GM12872 (cell line): ENCODE results near the gene TMEM258.

Source experiments
- CTCF ChIP-seq: IDR thresholded peaks from 3 replicates; pipeline ENCODE4 v1.5.1; 2011; ENCODE audit warnings: low read depth, mild to moderate bottlenecking, low read length, moderate library complexity; ENCODE audit not compliant: insufficient read depth

TMEM258 gene

GRCh38 chr11:61776561-61777075 lies 15.8 kb downstream of the TMEM258 start:
- TF ChIP-seq CTCF = peak; percentile 80

DNA sequence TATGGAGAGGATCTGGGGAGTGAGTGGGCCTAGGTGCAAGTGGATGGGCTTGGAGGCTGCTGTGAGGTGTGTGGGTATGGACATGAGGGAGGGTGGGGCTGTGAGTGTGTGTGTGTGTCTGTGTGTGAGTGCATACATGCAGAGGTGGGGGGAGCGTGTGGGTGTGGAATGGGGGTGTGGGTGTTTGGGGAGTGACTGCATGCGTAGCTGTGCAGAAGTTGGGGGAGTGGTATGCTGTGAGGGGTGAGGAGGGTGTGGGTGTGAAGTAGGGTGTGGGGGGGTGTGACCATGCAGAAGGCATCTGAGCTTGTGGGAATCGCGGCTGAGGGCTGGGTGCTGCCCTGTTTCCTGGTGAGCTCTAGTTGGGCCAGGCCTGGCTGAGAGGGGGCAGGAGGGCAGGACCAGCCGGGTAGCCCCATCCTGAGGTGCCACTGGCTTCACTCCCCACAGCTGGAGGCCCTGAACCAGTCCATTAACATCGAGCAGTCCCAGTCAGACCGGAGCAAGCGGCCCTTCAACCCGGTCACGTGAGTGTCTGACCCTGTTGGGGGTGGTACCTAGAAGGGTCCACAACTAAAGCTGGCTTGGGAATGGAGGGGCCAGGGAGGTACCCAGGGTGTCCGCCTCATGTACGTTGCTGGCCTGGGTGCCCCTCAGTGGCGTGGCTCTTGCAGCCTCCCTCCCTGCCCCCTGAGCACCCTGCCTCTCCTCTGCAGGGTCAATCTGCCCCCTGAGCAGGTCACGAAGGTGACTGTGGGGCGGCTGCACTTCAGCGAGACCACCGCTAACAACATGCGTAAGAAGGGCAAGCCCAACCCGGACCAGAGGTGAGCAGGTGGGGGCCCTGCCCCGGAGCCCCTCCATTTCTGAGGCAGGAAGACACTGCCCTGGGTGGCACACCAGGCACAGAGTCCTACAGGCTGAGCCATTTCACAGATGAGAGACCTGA lies 16.5 kb downstream of the TMEM258 start:
- no peak for TF ChIP-seq CTCF

- no peak for TF ChIP-seq CTCF
Measured at GRCh38 chr11:61775106-61775505, 17.3 kb downstream of the TMEM258 start.

DNA sequence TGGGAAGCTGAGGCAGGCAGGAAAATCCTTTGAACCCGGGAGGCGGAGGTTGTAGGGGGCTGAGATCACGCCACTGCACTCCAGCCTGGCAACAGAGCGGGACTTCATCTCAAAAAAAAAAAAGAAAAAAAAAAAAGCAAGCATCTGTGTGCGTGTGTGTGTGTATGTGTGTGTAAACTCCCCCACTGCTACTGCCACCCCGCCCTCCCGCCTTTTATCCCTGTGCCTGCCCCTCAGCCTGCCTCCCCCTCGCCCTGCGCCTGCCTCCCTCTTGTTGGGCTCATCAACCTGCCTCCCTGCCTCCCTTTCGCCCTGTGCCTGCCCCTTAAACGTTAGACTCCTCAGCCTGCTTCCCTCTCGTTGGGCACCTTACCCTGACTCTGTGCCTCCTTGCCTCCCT lies 18.0 kb downstream of the TMEM258 start:
- no peak for TF ChIP-seq CTCF

- TF ChIP-seq CTCF = no peak
Measured at GRCh38 chr11:61773809-61774208, 18.6 kb downstream of the TMEM258 start.

- TF ChIP-seq CTCF = no peak
Measured at GRCh38 chr11:61773356-61773755, 19.0 kb downstream of the TMEM258 start.

GRCh38 chr11:61771985-61772455 lies 20.4 kb downstream of the TMEM258 start:
- no peak for TF ChIP-seq CTCF
